HG02840 (cell line): ENCODE measurements around the gene WDTC1.
"Not testable (repeated sequence)": the region's sequence is repeated elsewhere in the genome, so short reads cannot be mapped to it uniquely, and the experiment has no call there.

ENCODE experiments used
- ATAC-seq: cut with Tn5 transposase; IDR thresholded peaks from one replicate; pipeline ENCODE4 v1.9.1; 2021; ENCODE audit warnings: mild to moderate bottlenecking, moderate library complexity, moderate number of reproducible peaks; ENCODE audit not compliant: unreplicated experiment, low FRiP score

WDTC1 gene

DNA sequence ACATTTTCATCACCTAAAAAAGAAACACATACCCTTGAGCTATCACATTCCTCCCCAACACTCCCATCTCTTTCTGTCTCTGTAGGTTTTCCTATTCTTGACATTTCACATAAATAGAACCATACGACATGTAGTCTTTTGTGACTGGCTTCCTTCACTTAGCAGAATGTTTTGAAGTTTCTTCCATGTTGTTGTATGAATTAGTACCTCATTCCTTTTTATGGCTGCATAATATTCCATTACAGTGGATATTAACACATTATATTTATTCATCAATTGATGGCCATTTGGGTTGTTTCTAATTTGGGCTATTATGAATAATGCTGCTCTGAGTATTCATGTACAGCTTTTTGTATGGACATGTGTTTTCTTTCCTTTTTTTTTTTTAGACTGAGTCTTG is 11.8 kb downstream of the WDTC1 start:
- ATAC-seq = no peak

DNA sequence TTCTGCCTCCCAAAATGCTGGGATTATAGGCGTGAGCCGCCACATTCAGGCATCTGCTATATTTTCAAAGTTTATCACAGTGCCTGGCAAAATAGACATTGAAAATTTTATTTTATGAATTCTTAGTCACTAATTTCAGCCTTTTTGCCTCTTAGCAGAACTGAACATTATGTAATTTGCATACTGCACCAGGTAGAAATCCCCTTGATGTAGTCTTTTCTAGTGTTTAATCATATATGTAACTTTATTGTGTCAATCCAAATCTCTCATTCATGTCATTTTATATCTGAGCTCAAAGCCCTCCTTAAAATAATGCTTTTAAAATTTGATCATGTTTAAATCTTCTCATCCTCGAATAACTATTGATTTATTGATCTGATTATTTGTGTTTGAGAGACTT is 19.2 kb downstream of the WDTC1 start:
- no peak for ATAC-seq

DNA sequence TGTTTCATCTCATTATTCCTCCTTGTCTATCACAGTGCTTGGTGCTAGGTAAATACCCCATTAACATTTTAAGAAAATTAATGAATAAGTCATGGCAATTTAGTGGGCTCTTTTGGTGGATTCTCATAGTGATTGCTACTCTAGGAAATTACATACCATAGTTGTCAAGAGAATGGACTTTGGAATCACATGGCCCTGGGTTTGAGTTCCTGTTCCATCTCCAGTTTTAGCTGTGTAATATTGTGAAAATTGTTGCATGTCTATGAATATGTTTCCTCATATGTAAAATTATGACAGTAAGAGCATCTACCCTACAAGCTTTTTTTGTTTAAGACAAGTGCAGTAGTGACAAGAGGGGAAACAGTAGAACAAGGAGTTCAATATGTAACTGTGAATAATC is 20.7 kb downstream of the WDTC1 start:
- ATAC-seq = no peak

- no peak for ATAC-seq
Observed at GRCh38 chr1:27257155-27257554, 22.7 kb downstream of the WDTC1 start.

- ATAC-seq = no peak
Observed at GRCh38 chr1:27258598-27258997, 24.2 kb downstream of the WDTC1 start.

DNA sequence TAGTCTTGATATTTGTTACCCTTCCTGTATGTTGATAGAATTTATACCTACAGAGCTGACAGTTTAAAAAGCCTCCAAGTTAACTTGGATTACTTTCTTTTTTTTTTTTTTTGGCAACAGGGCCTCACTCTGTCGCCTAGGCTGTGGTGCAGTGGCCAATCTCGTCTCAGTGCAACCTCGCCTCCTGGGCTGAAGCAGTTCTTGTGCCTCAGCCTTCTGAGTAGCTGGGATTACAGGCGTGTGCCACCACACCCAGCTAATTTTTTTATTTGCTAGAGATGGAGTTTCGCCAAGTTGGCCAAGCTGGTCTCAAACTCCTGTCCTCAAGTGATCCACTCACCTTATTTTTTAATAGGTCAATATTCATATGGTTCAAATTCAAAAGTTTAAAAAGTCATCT is 32.7 kb downstream of the WDTC1 start:
- no peak for ATAC-seq

- ATAC-seq = no peak
Observed at GRCh38 chr1:27269276-27269675, 34.8 kb downstream of the WDTC1 start.

DNA sequence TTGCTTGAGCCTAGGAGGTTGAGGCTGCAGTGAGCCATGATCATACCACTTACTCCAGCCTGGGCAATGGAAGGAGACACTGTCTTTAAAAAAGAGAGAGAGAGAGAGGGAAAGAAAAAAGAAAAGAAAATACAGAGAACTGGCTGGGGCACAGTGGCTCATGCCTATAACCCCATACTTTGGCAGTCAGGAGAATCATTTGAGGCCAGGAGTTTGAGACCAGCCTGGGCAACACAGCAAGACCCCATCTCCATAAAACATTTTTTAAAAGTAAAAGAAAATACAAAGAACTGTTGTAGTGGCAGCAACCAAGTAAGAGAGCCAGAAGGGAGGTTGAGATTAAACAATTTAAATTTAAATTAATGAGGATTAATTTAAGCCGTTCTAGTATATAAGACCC is 39.8 kb downstream of the WDTC1 start:
- ATAC-seq = no peak

DNA sequence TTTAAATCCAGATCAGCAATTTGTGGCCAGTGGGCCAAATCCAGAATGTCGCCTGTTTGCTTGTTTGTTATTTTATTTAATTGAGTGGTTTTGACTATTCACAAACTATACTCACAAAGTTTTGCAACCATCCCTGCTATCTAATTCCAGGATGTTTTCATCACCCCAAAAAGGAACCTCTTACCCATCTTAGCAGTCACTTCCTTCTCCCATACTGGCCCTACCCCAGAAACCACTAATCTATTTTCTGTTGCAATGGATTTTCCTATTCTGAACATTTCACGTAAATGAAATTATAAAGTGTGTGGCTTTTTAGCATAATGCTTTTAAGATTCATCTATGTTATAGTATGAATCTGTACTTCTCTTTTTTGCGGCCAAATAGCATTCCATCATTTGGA is 41.3 kb downstream of the WDTC1 start:
- ATAC-seq = no peak

DNA sequence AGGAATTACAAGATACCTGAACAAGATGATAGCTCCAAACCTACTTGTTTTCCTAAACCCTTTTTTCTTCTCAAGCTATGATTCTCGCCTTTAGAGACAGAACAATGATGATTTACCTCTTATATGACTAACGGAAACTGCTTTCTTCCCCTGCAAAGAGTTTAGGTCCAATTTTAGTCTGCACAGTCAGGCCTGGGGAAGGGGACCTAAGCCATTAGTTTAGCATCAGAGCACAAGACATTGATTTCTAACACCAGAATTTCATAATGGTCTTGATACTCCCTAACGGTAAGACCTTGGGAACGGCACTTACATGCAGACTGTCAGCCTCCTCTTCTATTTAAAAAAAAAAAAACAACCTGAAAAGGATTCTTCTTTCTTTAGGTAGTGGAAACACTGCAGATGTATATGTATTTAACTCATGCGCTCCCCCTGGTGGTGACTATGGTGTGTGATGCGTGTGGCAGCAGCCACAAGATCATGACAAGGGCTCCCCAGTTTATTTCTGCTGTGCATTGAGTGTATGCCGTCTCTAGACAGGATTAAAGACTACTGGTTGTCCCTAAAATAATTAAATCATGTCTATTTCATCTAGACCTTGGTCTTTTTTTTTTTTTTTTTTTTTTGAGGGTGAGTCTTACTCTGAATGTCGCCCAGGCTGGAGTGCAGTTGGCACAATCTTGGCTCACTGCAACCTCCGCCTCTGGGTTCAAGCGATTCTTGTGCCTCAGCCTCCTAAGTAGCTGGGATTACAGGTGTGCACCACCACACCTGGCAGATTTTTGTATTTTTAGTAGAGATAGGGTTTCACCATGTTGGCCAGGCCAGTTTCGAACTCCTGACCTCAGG is 50.2 kb downstream of the WDTC1 start:
- no peak for ATAC-seq

GRCh38 chr1:27285274-27285660 is 50.8 kb downstream of the WDTC1 start:
- ATAC-seq = no peak

DNA sequence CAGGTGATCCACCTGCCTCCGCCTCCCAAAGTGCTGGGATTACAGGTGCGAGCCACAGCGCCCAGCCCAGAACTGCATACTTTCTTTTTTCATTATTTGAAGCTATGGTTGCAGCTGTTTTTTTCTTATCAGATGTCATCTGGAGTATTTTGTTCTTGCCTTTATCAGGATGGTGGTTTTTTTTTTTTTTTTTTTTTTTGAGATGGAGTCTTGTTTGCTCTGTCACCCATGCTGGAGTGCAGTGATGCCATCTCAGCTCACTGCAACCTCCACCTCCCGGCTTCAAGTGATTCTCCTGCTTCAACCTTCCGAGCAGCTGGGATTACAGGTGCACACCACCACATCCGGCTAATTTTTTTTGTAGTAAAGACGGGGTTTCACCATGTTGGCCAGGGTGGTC is 51.4 kb downstream of the WDTC1 start:
- not testable (repeated sequence) for ATAC-seq

- not testable (repeated sequence) for ATAC-seq
Observed at GRCh38 chr1:27289125-27289524, 54.7 kb downstream of the WDTC1 start.

GRCh38 chr1:27290581-27290980 is 56.1 kb downstream of the WDTC1 start:
- no peak for ATAC-seq

DNA sequence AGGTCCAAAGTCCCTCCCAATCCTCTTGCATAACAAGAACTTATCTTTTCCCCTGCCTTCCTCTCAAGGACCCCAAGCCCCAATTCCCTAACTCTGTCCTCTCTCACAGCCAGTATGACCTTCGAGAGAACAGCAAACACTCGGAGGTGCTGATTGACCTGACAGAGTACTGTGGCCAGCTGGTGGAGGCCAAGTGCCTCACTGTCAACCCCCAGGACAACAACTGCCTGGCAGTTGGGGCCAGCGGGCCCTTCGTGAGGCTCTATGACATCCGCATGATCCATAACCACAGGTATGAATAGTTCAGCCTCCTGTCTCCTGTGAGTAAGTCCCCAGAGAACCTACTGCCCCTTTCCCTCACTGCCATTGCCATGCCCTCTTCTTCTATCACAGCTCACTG is 57.7 kb downstream of the WDTC1 start:
- ATAC-seq = no peak

DNA sequence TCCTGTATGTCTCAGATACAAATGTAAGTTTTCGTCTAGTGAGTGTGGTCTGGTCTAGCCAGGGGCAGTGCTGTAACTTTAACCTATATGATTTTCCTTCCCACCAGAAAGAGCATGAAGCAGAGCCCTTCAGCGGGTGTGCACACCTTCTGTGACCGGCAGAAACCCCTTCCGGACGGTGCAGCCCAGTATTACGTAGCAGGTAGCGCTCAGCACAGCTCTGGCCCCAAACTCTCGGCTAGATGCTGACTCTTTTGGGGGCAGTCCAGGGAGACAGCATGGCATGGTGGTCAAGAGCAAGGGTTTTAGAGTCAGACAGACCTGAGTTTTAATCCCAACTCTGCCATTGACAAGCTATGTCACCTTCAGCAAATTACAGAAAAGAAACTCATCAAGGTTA is 59.5 kb downstream of the WDTC1 start:
- ATAC-seq = no peak

GRCh38 chr1:27296773-27297291 is 62.4 kb downstream of the WDTC1 start:
- no peak for ATAC-seq

GRCh38 chr1:27297903-27298302 is 63.5 kb downstream of the WDTC1 start:
- ATAC-seq = no peak

DNA sequence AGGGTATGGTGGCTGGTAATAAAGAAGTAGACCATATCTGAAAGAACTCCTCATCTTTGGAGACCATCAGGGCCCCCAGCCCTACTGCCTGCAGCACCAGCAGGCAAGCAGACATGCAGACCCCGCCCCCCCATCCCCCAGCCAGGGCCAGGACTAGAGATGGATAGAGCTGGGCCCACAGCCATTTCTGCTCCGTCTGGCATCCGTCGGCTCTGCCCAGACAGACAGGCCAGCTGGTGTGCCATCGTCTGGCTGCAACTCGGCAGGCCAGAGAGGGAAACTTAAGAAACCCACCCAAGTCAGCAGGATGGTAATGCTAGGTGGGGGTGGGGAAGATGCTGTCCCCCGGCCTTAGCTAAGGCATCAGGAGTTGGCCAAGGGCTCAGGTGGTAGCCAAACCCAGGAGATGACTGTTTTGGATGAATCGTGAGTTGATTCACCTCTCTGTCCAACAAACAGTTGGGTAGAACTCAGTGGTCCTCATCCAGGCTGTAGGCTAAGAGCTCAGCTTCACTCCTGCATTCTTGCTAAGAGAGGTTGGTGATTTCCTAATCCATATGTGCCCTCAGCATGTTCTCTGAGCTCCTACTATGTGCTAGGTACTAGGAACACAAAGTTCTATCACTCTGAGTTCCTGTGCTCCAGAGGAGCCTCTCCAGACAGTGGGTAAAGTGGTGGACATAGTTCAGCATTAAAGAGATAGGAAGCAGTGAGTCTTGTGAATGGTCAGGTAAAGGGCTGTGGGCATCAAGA is 64.4 kb downstream of the WDTC1 start:
- no peak for ATAC-seq

DNA sequence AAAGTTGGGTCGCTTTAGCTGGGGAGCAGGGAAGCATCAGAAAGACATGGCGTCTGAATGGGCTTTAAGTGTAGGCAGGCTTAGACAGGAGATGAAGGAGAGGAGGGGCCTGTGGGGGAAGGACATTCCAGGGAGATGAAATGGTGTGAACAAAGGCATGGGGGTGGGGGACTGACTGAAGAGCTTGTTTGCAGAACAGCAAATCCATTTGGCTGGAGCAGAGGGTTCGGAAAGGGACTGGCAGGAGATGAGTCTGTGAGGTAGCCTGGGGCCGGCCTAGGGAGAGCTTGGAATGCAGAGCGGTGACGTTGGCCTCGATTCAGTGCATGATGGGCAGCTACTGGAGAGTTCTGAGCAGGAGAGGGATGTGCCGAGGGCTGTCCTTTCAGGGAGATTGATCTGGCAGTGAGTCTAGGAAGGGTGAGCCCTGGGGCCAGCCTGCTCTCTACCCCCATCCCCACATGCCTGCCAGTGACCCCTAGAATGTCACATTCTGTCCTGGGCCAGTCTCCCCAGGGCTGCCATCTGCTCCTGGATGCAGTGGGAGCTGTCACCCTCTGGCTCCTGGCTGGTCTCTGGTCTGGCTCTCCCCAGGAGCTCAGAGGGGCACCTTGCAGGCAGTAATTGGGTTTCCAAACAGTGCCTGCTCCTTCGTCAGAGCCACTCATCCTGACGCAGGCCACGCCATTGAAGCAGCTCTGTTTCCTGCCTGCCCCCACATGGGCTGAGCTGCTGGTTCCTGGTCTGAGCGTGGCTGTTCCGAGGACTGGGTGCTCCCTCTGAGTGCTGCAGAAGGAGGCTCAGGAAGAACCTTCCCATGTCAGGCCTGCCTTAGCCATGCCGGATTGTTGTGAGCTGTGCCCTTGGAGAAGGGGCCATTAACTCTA is 65.2 kb downstream of the WDTC1 start:
- ATAC-seq = no peak
